SW 1271 (cell line): ENCODE results near the gene FAR2.
"Not testable (repeated sequence)": the region's sequence is repeated elsewhere in the genome, so short reads cannot be mapped to it uniquely, and the experiment has no call there.

Experiments used
- DNase-seq, 2 experiments: peaks; one replicate each; lab custom pipeline; 2025; lab: John Stamatoyannopoulos, UW

FAR2 gene

GRCh38 chr12:29234965-29235626, 86.0 kb downstream of the FAR2 start:
- DNase-seq, result no peak

- no peak for DNase-seq
These were observed 89.8 kb downstream of the FAR2 start for GRCh38 chr12:29238822-29239291.

GRCh38 chr12:29239336-29239735, 90.3 kb downstream of the FAR2 start:
- no peak for DNase-seq

GRCh38 chr12:29240441-29240840, 91.4 kb downstream of the FAR2 start:
- DNase-seq, result no peak

- no peak for DNase-seq
These were observed 92.9 kb downstream of the FAR2 start for GRCh38 chr12:29241821-29242591.

- DNase-seq, result no peak
These were observed 93.9 kb downstream of the FAR2 start for GRCh38 chr12:29242921-29243431.

- DNase-seq, result no peak
These were observed 95.2 kb downstream of the FAR2 start for GRCh38 chr12:29244159-29244765.

GRCh38 chr12:29245246-29245645, 96.2 kb downstream of the FAR2 start:
- DNase-seq, result no peak

- no peak for DNase-seq
These were observed 100.9 kb downstream of the FAR2 start for GRCh38 chr12:29249930-29250329.

GRCh38 chr12:29253906-29254625, 105.0 kb downstream of the FAR2 start:
- DNase-seq, result no peak

GRCh38 chr12:29255042-29255441, 106.0 kb downstream of the FAR2 start:
- DNase-seq, result no peak

GRCh38 chr12:29256598-29256997, 107.5 kb downstream of the FAR2 start:
- DNase-seq, result no peak

GRCh38 chr12:29257687-29258086, 108.6 kb downstream of the FAR2 start:
- not testable (repeated sequence) for DNase-seq

- no peak for DNase-seq
These were observed 115.3 kb downstream of the FAR2 start for GRCh38 chr12:29264424-29264823.

GRCh38 chr12:29269706-29270408, 120.8 kb downstream of the FAR2 start:
- no peak for DNase-seq

- DNase-seq, result no peak
These were observed 121.4 kb downstream of the FAR2 start for GRCh38 chr12:29270446-29270845.

GRCh38 chr12:29273178-29273843, 124.2 kb downstream of the FAR2 start:
- DNase-seq, result no peak

- DNase-seq, result no peak
These were observed 126.8 kb downstream of the FAR2 start for GRCh38 chr12:29275834-29276233.

GRCh38 chr12:29277231-29277630, 128.2 kb downstream of the FAR2 start:
- DNase-seq, result no peak

- DNase-seq, result no peak
These were observed 129.8 kb downstream of the FAR2 start for GRCh38 chr12:29278673-29279420.
